ENCODE results near the gene PTP4A2.
"Not testable (repeated sequence)": the region's sequence is repeated elsewhere in the genome, so short reads cannot be mapped to it uniquely, and the experiment has no call there.

Gene PTP4A2

DNA sequence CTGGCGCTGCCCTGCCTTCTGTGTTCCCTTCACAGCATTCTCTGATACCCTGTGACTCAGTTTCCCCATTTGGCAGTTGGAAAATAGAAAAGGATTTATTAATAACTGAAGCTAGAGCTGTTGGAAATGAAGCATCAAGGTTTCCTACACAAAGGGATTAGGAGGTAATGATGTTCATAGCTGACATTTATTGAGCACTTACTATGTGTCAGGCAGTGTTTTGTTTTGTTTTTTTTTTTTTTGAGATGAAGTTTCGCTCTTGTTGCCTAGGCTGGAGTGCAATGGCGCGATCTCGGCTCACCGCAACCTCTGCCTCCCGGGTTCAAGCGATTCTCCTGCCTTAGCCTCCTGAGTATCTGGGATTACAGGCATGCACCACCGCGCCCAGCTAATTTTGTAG, 7.5 kb upstream of the PTP4A2 start:
- DNase-seq, result not testable (repeated sequence)

DNA sequence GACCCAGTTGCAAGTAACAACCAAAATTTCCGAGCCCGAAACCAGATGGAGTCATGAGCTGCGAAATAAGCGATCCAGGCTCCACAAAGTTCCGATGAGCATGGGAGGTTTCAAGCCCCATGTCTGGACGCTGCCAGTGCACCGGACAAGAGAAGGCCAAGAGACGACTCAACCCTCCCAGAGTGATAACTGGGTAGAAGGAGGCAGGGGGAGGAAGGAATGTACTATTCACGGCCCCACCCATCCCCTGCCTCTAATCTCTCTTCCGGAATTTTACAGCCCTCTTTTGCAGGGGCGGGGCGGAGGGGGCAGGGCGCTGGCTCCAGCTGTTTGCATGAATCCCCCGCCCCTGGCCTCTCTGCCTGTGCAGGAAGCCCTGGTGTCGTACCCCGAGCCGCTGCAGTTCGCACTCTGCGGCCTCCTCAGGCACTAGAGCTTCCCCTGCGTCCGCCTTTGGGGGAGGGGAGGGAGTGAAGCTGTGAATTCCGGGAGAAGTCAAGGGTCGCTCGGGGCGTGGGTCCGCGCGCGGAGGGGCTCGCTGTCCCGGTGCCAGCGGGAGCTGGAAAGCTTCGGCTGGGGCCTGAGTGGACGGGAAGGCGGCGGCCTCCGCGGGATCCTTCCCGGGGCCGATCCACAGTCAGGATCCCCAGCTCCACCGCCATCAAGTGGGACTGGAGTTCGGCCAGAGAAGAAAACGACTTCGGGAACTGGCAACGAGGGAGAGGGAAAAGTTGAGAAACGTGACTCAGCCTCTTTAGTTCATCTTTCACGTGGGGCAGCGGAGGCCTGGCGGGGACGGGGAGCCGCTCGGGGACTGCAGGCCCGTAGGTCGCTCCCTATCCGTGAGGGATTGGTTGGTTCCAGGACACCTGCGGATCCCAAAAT, 6.3 kb upstream of the PTP4A2 start:
- DNase-seq, result no peak

DNA sequence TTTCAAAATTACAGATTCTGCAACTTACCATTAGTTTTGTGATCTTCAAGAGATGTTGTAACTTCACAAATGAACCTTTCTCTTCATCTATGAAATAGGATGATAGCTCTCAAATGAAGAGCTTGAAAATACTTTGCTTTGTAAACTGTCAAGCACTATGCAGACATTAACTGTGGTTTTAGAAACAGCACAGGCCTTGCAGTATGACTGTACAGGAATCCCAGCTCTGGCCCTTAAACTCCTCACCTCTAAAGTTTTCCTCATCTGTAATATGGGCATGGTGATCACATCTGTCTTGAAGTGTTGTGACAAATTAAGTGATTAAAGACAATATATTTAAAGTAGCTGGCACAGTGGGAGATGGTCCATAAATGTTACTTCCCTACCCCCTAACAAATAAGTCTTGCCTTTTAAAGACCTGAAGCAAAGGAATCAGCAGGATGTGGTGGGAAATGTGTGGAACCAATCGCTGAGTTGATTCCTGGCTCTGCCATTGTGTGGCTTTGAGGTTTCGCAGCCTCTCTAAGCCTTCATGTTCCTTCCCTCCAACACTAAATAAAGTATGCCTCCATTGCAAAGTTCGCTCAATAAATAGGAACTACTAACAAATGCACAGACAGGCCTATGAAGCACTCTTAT, 5.5 kb upstream of the PTP4A2 start:
- DNase-seq, result no peak

DNA sequence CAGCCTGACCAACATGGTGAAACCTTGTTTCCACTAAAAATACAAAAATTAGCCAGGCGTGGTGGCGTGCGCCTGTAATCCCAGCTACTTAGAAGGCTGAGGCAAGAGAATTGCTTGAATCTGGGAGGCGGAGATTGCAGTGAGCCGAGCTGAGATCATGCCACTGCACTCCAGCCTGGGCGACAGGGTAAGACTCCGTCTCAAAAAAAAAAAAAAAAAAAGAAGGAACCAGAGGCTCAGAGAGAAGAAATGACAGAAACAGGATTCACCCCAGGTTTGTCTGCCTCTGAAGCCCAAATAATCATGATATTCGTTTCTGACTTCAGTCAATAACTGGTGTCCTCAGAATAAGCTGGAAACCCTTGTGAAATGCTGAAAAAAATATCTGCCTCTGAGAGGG, 3.9 kb upstream of the PTP4A2 start:
- DNase-seq, result not testable (repeated sequence)

DNA sequence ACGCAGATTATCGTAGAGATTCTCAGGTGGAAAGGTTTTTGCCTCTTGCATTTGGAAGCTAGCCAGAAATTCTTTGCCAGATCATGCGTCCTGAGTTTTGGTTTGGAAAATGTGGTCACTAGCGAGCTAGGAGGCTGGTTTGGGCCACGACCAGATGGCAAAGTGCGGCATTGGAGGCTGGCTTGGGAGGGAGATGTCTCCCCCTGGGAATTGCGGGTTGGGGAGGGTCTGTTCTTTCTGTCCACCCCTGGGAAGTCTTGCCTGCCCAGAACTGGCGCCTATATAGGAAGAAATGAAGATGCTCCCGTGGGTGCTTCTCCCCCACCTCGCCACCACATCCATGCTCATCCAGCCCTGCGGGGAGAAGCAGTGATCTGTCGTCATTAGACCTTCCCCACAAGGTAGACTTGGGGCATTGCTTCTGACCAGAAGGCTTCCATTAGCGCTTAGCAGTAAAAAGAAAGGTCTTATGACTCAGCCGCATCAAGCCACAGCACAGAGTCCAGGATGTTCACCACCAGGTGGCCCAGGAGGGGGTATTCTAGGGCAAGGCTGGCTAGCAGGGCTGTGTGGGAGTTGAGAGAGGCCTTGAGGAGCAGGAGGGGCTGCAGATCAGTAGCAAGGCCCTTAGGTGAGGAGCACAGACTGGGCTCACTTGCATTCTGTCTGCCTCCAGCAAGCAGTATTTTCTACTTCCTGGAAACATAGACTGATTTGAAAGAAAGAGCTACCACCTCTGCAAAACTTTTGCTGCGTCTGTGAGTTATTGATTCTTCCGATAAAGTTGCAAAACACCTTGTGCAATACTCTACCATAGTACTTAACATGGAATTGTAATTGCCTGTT, 1.5 kb upstream of the PTP4A2 start:
- no peak for DNase-seq

DNA sequence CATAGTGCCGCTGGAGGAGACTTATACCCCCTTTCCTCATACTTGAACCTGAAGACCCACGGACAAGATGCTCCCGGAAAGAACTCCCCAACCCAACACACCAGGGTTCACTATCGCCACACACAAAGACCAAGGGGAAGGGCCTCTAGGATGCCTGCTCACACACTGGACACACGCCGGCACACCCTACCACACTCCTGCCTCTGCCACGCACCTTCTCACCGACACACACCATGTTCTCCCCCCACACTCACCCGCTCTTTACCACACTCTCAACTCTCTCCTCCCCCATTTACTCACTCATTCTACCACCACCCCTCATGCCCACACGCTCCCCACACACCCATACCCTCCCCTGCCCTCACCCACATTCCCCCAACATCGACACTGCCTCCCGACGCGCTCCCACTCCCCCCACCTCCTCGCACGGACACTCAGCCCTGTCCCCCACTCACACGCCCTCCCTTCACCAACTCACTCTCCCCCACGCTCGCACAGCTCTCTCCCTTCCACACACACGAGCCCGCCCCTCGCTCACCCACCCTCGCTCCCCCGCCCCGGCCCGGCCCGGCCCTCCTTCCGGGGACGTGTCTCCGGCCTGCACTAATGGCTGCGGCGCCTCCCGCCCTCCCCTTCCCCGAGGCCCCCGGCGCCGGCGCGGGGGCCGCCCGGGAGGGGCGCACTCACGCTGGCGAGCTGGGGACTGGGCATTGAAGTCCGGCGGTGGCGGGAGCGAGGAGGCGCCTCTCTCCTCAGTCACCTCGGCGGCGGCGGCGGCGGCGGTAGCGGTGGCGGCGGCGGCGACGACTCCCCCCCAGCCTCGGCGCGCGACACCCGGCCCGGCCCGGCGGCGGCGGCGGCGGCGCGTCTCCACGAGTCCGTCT, 626 bp downstream of the PTP4A2 start:
- DNase-seq, result no peak

DNA sequence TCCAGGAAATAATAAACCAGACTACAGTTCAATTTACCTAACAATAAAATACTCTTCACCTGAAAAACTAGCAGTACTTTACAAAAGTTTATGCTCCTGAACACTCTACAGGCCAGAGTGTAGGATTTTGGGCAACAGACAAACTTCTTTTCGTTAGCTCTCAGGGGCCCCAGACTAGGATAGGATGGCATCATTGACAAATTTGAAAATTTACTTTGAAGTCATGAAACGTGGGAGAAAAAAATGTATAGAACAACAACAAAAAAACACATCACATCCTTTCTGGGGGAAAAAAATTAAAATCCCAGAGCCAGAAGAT, 1.2 kb downstream of the PTP4A2 start:
- DNase-seq, result no peak

DNA sequence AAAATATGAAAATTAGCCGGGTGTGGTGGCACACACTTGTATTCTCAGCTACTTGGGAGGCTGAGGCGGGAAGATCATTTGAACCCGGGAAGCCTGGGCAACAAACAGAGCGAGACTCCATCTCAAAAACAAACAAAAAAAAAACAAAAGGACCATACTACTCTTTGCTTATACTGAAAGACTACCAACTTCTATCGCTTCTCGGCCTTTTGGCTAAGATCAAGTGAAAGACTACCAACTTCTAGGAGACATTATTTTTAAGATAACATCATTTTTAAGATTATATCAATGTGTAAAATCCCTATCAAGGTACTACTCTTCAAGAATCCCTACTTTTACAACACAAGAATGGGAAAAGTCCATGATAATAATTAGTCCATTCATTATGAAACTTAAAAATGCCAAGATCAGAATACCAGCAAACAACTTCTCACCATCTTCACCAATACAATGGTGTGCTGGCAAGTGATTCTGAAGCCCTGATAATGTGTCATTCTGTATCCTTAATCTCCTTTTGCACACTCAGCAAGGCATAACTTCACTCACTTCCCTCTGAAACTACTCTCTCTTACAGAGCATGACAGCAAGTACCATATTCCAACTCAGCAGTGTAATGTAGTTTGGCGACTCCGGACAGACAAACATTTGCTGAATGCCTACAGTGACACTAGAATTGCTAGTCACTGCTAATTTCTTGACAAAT, 1.7 kb downstream of the PTP4A2 start:
- no peak for DNase-seq

DNA sequence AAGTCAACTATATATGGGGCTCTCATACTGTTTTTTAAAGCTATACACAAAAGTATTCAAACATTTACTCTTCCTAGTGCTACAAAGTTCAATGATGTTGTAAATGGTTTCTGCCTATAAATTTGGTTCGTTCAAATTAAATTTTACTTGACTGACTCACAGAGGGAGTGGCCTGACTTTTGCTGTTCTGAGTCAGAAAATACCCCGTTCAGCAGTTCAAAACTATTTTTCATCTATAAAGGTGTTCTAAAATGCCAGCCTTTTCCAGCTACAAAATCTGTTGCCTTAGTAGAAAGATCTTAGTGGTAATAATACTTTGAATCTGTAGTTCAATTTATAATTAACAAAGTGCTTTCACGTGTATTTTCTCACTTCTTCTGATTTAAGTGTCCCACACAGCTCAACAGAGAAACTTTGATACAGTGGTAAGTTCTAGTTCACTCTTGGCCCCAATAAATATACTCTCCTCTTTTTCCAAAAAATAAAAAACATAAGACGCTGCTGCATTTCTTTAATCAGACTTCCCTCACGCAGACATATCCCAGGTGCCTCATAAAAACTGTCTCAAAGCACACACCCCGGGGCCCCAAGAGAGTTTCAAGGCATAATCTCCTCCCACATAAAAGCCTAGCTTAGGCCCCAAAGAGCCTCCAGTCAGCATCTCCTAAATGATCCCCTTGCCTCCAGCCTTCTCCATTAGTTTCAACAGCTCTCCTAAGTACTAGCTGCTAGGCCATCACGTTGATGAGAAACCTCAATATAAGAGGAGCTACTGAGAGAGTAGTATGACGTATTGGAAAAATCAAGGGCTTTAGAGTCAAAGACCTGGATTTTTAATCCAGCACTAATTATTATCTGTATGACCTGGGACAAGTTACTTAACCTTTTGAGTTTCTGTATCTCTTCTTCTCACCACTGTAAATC, 3.2 kb downstream of the PTP4A2 start:
- DNase-seq, result no peak

DNA sequence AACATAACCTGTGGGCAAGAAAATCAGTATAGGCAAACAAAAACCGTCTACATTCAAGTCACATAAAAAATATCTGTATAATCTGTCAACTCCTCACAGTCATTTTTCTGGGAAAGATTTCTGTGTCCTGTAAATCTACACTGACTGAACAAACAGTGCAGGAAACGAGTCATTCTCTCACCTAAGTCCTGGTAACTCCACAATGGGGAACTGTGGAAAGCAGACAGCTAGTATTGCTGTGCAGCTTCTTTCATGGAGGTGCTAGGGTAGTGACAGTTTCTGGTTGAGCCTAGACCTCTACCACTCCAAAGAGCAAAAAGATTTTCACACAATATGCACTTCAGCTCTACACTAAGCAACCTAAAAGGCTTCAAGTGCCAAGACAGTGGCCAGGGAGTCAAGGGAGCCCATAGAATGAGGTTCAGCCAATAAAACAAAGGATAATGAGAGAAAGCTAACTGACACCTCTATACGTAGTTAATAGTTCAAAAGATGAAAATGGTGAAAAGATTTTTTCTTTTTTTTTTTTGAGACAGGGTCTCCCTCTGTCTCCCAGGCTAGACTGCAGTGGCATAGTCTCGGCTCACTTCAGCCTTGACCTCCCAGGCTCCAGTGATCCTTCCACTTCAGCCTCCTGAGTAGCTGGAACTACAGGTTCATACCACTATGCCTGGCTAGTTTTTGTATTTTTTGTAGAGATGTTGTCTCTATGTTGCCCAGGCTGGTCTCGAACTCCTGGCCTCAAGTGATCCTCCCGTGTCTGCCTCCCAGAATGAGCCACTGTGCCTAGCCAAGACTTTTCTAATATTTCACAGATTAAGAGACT, 5.5 kb downstream of the PTP4A2 start:
- no peak for DNase-seq

DNA sequence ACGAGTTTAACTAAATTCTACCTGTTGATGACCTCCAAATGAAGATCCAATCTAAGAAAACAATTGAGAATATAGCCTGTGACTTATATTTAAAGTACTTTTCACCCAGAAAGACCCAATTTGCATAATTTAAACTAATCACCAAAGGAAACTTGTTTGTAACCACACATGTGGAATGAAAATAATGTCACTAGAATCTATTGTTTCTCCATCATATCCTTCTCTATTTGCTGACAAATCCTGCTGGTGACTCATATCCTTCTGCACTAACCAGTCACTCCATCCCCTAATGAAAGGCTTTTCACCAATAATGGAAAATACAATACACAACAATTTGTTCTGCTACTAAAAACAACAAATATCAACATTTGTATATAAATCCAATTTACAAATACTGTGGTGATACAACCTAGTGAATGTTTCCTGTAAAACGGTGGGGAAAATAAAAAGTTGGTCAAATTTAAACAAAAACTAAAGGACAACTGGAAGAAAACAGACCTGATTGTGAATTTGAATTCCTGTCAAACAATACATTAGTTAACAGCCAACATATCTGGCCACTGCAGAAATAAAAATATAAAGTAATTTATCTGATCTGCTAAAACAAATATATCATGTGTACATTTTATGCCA, 6.5 kb downstream of the PTP4A2 start:
- no peak for DNase-seq

DNA sequence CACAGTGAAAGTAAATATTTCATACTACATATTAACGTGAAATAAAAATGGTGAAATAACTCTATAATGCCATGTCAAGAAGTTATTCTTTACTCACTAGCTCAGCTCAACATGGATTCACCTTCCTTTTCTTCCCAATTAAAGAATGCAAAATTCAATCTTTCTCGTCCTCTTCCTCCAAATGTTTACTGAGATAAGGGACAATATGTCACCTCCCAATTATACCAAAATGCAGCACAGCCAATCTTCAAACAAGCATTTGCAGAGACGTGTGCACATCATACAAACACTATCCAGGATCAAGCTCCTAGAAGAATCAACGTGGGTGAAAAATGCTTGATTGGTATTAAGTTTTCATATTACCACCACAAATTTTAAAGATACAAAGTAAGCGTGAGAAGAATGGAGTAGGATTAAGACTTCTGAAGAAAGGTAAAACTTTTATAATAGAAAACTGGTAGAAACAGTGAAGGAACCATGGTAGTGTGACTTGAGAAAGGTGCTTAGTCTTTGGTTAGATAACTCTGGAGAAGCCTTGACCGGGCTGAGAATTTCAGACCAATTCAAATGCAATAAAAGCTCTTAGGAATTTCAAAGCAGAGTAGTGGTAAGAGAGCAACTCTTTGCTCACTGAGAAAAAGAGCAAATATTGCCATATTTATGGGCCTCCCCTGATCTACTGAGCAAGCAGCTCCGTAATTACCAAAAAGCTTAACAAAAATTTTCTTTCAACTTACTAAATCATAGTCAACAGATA, 7.2 kb downstream of the PTP4A2 start:
- DNase-seq, result no peak

DNA sequence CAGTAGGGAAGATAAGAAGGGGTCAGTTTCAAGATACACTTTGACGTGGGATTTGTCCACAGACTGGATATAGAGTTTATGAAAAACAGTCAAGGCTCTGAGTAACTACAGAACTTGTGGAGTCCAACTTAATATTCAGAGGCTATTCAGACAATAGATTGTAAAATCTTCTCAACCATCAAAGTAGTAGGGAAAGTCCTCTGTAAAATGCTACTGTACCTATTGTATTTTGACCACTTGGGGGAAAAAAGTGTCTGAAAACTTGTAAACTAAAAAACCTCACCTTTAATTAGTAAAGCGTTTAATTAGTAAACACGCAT, 10.5 kb downstream of the PTP4A2 start:
- no peak for DNase-seq

DNA sequence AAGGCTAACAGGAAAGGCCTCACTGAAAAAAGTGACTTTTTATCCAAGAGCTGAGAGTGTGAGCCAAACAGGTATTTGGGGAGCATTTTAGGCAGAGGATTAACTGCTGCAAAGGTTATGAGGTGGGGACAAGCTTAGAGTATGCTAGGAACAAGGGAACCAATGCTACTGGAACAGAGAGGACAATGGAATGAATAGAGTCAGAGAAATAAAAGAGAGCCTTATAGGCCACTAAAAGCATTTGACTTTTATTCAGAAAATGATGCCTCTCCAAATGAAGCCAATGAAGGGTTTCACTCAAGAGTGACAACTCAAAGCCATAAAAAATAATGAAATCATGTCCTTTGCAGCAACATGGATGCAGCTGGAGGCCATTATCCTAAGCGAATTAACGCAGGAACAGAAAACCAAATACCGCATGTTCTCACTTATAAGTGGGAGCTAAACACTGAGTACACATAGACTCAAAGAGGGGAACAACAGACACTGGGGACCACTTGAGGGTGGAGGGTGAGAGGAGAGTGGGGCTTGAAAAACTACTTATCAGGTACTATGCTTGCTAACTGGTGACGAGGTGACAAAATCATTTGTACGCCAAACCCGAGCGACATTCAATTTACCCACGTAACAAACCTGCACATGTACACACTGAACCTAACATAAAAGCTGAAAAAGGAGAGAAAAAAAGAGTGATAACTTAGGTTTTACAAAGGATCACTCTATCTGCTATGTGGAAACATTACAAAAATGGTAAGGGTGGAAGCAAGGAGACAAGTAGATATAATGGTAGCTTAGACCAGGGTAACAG, 11.1 kb downstream of the PTP4A2 start:
- peak; percentile 35 for DNase-seq

DNA sequence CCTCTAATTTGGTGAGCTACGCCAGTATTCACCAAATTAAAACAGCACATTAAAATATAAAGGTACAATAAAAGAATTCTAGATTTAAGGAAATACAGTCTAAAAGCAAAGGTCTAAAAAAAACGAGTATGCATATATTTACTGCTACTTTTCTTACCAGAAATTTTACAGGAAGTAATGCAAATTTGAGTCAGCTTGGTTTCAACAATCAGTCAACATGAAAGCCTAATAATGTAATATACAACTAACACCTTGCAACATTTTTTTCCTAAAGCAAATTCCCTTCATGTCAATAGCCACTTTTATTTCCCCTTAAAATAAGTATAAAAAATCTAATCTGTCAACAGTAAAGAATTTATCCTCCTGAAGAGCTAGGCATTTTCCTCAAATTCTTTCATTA, 11.9 kb downstream of the PTP4A2 start:
- no peak for DNase-seq

DNA sequence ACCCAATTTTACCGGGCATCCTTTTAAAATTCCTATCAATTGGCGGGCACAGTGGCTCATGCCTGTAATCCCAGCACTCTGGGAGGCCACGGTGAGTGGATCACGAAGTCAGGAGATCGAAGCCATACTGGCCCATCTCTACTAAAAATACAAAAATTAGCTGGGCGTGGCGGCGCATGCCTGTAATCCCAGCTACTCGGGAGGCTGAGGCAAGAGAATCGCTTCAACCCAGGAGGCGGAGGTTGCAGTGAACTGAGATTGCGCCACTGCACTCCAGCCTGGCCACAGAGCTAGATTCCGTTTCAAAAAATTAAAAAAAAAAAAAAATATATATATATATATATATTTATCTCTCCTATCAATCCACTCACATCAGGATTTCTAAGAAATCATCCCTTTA, 12.3 kb downstream of the PTP4A2 start:
- DNase-seq, result not testable (repeated sequence)

DNA sequence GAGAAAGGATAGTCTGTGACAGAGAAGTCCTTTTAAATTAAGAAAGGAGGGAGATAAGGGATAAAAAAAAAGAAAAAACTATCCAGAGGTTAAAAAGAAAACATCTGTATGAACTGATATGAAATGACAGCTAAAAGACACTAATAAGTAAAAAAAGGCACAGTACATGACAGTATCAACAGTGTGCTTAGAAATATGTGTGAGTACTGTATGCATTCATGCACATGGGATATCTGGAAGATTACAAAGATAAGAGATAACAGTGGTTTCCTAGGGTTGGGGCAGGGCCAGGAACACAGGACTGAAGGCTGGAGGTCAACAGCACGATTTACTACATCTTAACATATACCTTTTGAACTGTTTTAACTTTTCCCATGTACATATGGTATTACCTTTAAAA, 13.3 kb downstream of the PTP4A2 start:
- no peak for DNase-seq

All from NCI-H1105 treated with DMSO at 0.1 percent for 48 hours (cell line).